BLaER1 treated with 17β-estradiol and CSF1 and Interleukin-3, amounts not matched to agents 10 nM and 100 nM (cell line): Measurements from ENCODE around the gene SLAMF8.

Experiments
- H3K27ac ChIP-seq, 11 experiments: shearing (Covaris generic); formaldehyde crosslinking; 2 replicates each; pipeline ENCODE4 v1.8.1; 2022
- H3K27me3 ChIP-seq, 11 experiments: shearing (Covaris generic); formaldehyde crosslinking; 2 replicates each; pipeline ENCODE4 v1.8.1; 2022
- H3K36me3 ChIP-seq, 11 experiments: shearing (Covaris generic); formaldehyde crosslinking; 2 replicates each; pipeline ENCODE4 v1.8.1; 2022
- H3K4me1 ChIP-seq, 10 experiments: shearing (Covaris generic); formaldehyde crosslinking; 2 replicates each; pipeline ENCODE4 v1.8.1; 2022
- H3K4me2 ChIP-seq, 11 experiments: shearing (Covaris generic); formaldehyde crosslinking; 2 replicates each; pipeline ENCODE4 v1.8.1; 2022
- H3K4me3 ChIP-seq, 10 experiments: shearing (Covaris generic); formaldehyde crosslinking; 2 replicates each; pipeline ENCODE4 v1.8.1; 2022
- H3K9ac ChIP-seq, 11 experiments: shearing (Covaris generic); formaldehyde crosslinking; 2 replicates each; pipeline ENCODE4 v1.8.1; 2022
- H3K9me3 ChIP-seq, 11 experiments: shearing (Covaris generic); formaldehyde crosslinking; replicated peaks in 1 of 11; 2 replicates each; pipeline ENCODE4 v1.8.1; 2022
- H4K20me1 ChIP-seq, 11 experiments: shearing (Covaris generic); formaldehyde crosslinking; 2 replicates each; pipeline ENCODE4 v1.8.1; 2022
- Cebpa-rat ChIP-seq, 11 experiments: shearing (Covaris generic); IDR thresholded peaks; 2 replicates each; pipeline ENCODE4 v1.8.1; 2022

SLAMF8 gene

GRCh38 chr1:159832309-159832708 is 5.6 kb downstream of the SLAMF8 start:
- Histone ChIP-seq H3K4me3 (no peak overlapping the region), H3K9ac (0 out of 22 replicates have a peak overlapping the region, but pooled peaks of 1 of the 11 experiments have one; percentile 25), H3K27me3 (no peaks in the 10 kb centered on the region), H3K4me2 (peak overlapping the region in 2 of 11 experiments; percentile 94 to 98; a peak in 4 of 22 replicates), H3K9me3 (no peaks in the 10 kb centered on the region), H3K36me3 (peaks cover 0 to 81% (median 0%) of the 10 kb centered on the region in 11 experiments; a peak in 6 of 22 replicates), H3K27ac (no peak overlapping the region), H3K4me1 (peaks cover 0 to 97% (median 26%) of the 10 kb centered on the region in 10 experiments; a peak in 16 of 20 replicates), H4K20me1 (peaks cover 0 to 80% (median 0%) of the 10 kb centered on the region in 11 experiments; a peak in 4 of 22 replicates)
- TF ChIP-seq Cebpa-rat (IDR thresholded peaks at IDR 0.05), result no peak

GRCh38 chr1:159835356-159835755 is 8.7 kb downstream of the SLAMF8 start:
- Histone ChIP-seq H3K4me1 (peaks cover 13 to 97% (median 25%) of the 10 kb centered on the region in 10 experiments), H4K20me1 (peaks cover 0 to 93% (median 0%) of the 10 kb centered on the region in 11 experiments; a peak in 4 of 22 replicates), H3K4me2 (peak overlapping the region in 5 of 11 experiments; percentile 12 to 41 (median 30); a peak in 7 of 22 replicates), H3K27ac (no peak overlapping the region), H3K27me3 (no peaks in the 10 kb centered on the region), H3K4me3 (no peak overlapping the region), H3K9ac (no peak overlapping the region), H3K9me3 (no peaks in the 10 kb centered on the region), H3K36me3 (peaks cover 0 to 76% (median 0%) of the 10 kb centered on the region in 11 experiments; a peak in 6 of 22 replicates)
- no peak for TF ChIP-seq Cebpa-rat (IDR thresholded peaks at IDR 0.05)

- Histone ChIP-seq H3K9ac (no peak overlapping the region), H3K4me1 (peaks cover 13 to 91% (median 25%) of the 10 kb centered on the region in 10 experiments)
Measured at GRCh38 chr1:159835862-159836525, 9.3 kb downstream of the SLAMF8 start.

GRCh38 chr1:159838715-159839114 is 12.0 kb downstream of the SLAMF8 start:
- Histone ChIP-seq H3K27ac (peak overlapping the region in 7 of 11 experiments; percentile 8 to 65 (median 56); a peak in 10 of 22 replicates), H3K4me1 (peaks cover 13 to 65% (median 25%) of the 10 kb centered on the region in 10 experiments), H3K27me3 (no peaks in the 10 kb centered on the region), H3K9me3 (no peaks in the 10 kb centered on the region), H3K4me2 (peak overlapping the region; percentile 19 to 79 (median 47); a peak in 20 of 22 replicates), H3K36me3 (peaks cover 0 to 42% (median 0%) of the 10 kb centered on the region in 11 experiments; a peak in 6 of 22 replicates), H3K9ac (no peak overlapping the region), H3K4me3 (no peak overlapping the region), H4K20me1 (peaks cover 0 to 59% (median 0%) of the 10 kb centered on the region in 11 experiments; a peak in 4 of 22 replicates)
- no peak for TF ChIP-seq Cebpa-rat (IDR thresholded peaks at IDR 0.05)

More at GRCh38 chr1:159835862-159836525, 9.3 kb downstream of the SLAMF8 start:
- Histone ChIP-seq H3K9me3 (no peaks in the 10 kb centered on the region), H3K4me3 (no peak overlapping the region), H3K27me3 (no peaks in the 10 kb centered on the region), H3K4me2 (peak overlapping the region in 5 of 11 experiments; percentile 12 to 41 (median 30); a peak in 7 of 22 replicates), H3K27ac (no peak overlapping the region), H4K20me1 (peaks cover 0 to 86% (median 0%) of the 10 kb centered on the region in 11 experiments; a peak in 4 of 22 replicates), H3K36me3 (peaks cover 0 to 69% (median 0%) of the 10 kb centered on the region in 11 experiments; a peak in 6 of 22 replicates)
- no peak for TF ChIP-seq Cebpa-rat (IDR thresholded peaks at IDR 0.05)

- peaks cover 0 to 54% (median 0%) of the 10 kb centered on the region in 11 experiments; a peak in 4 of 22 replicates for H4K20me1 ChIP-seq
- H3K36me3 ChIP-seq, result peaks cover 0 to 36% (median 0%) of the 10 kb centered on the region in 11 experiments; a peak in 6 of 22 replicates
- no peak overlapping the region for H3K4me3 ChIP-seq
- H3K4me1 ChIP-seq, result peaks cover 13 to 60% (median 25%) of the 10 kb centered on the region in 10 experiments
- H3K4me2 ChIP-seq, result peak overlapping the region; percentile 19 to 79 (median 47); a peak in 21 of 22 replicates
- TF ChIP-seq Cebpa-rat (IDR thresholded peaks at IDR 0.05), result no peak
- H3K9ac ChIP-seq, result no peak overlapping the region
- no peaks in the 10 kb centered on the region for H3K9me3 ChIP-seq
- peak overlapping the region in 7 of 11 experiments; percentile 8 to 65 (median 56); a peak in 12 of 22 replicates for H3K27ac ChIP-seq
- H3K27me3 ChIP-seq, result no peaks in the 10 kb centered on the region
Measured at GRCh38 chr1:159839116-159839849, 12.6 kb downstream of the SLAMF8 start.

GRCh38 chr1:159841749-159842148 is 15.1 kb downstream of the SLAMF8 start:
- no peak overlapping the region for H3K4me2 ChIP-seq
- H3K27ac ChIP-seq, result no peak overlapping the region
- H4K20me1 ChIP-seq, result peaks cover 0 to 29% (median 0%) of the 10 kb centered on the region in 11 experiments; a peak in 3 of 22 replicates
- H3K4me1 ChIP-seq, result peaks cover 13 to 38% (median 21%) of the 10 kb centered on the region in 10 experiments
- no peak for TF ChIP-seq Cebpa-rat (IDR thresholded peaks at IDR 0.05)
- peaks cover 0 to 12% (median 0%) of the 10 kb centered on the region in 11 experiments; a peak in 4 of 22 replicates for H3K36me3 ChIP-seq
- H3K9ac ChIP-seq, result no peak overlapping the region
- H3K27me3 ChIP-seq, result no peaks in the 10 kb centered on the region
- no peak overlapping the region for H3K4me3 ChIP-seq
- no peaks in the 10 kb centered on the region for H3K9me3 ChIP-seq

GRCh38 chr1:159843459-159843858 is 16.8 kb downstream of the SLAMF8 start:
- no peak for TF ChIP-seq Cebpa-rat (IDR thresholded peaks at IDR 0.05)
- Histone ChIP-seq H3K4me1 (peaks cover 12 to 28% (median 18%) of the 10 kb centered on the region in 10 experiments), H3K9me3 (no peaks in the 10 kb centered on the region), H3K4me3 (no peak overlapping the region), H3K36me3 (no peaks in the 10 kb centered on the region), H3K27me3 (no peaks in the 10 kb centered on the region), H4K20me1 (peaks cover 0 to 12% (median 0%) of the 10 kb centered on the region in 11 experiments; a peak in 2 of 22 replicates), H3K9ac (no peak overlapping the region), H3K27ac (no peak overlapping the region), H3K4me2 (no peak overlapping the region)

GRCh38 chr1:159845751-159846629 is 19.3 kb downstream of the SLAMF8 start:
- Histone ChIP-seq H4K20me1 (no peaks in the 10 kb centered on the region), H3K4me3 (no peak overlapping the region), H3K36me3 (no peaks in the 10 kb centered on the region), H3K9ac (no peak overlapping the region), H3K4me2 (no peak overlapping the region), H3K4me1 (peaks cover 0 to 31% (median 0%) of the 10 kb centered on the region in 10 experiments; a peak in 8 of 20 replicates), H3K27me3 (no peaks in the 10 kb centered on the region), H3K9me3 (no peaks in the 10 kb centered on the region), H3K27ac (no peak overlapping the region)
- no peak for TF ChIP-seq Cebpa-rat (IDR thresholded peaks at IDR 0.05)
